IMR-90 (cell line): Measurements from ENCODE around the gene NCK1. TPM values are rescaled to one million over a fixed set of nuclear protein-coding genes. Genes with fewer than 3 reads are reported as not detected.

Experiments used
- ATAC-seq: fragments of 200-7000 bp; cut with Tn5 transposase; 2 replicates; pipeline ENCODE4 v1.9.1; 2020; ENCODE audit warnings: low read depth, mild to moderate bottlenecking, moderate library complexity
- BruUV-seq: library from RNA; stranded (reverse); fragments of 400-500 nt; replicated peaks from 2 replicates; lab custom pipeline; 2021; lab: Mats Ljungman, UMichigan
- CTCF ChIA-PET: fragments of 300-600 bp; formaldehyde crosslinking; extraction: SDS; loops from one replicate; lab custom pipeline; 2021; ENCODE audit warnings: antibody characterized with exemption; lab: Yijun Ruan, JAX
- POLR2A ChIA-PET: fragments of 300-600 bp; sonication (Branson Sonifier 250); formaldehyde crosslinking; loops from one replicate; lab custom pipeline; 2022; ENCODE audit warnings: antibody characterized with exemption; ENCODE audit not compliant: unreplicated experiment; lab: Charles Lee
- DNase-seq: peaks from one replicate; pipeline ENCODE4 v3.0.0; 2013
- H2AFZ ChIP-seq: replicated peaks from 2 replicates; pipeline ENCODE3; 2013; ENCODE audit warnings: low read length, mild to moderate bottlenecking; ENCODE audit not compliant: poor library complexity
- H2AK5ac ChIP-seq: 2 replicates; pipeline ENCODE4 v1.6.1; 2013; ENCODE audit warnings: low read depth, low read length, inconsistent platforms
- H2AK9ac ChIP-seq: replicated peaks from 2 replicates; pipeline ENCODE3; 2013; ENCODE audit warnings: mild to moderate bottlenecking, low read depth, low read length, moderate library complexity; ENCODE audit not compliant: poor library complexity
- H2BK120ac ChIP-seq: 2 replicates; pipeline ENCODE4 v1.6.1; 2013; ENCODE audit warnings: low read depth, low read length, inconsistent platforms
- H2BK15ac ChIP-seq: 3 replicates; pipeline ENCODE4 v1.6.1; 2013; ENCODE audit warnings: low read depth, low read length, inconsistent platforms
- H2BK20ac ChIP-seq: 2 replicates; pipeline ENCODE4 v1.6.1; 2013; ENCODE audit warnings: low read depth, mild to moderate bottlenecking, inconsistent platforms, low read length, moderate library complexity
- H2BK5ac ChIP-seq: 2 replicates; pipeline ENCODE4 v1.6.1; 2013; ENCODE audit warnings: mild to moderate bottlenecking, low read depth, low read length, inconsistent platforms; ENCODE audit not compliant: poor library complexity, severe bottlenecking
- H3K14ac ChIP-seq: replicated peaks from 2 replicates; pipeline ENCODE4 v1.6.1; 2013; ENCODE audit warnings: low read depth, low read length, inconsistent platforms
- H3K18ac ChIP-seq: 2 replicates; pipeline ENCODE4 v1.6.1; 2013; ENCODE audit warnings: low read depth, low read length, control low read depth
- H3K23ac ChIP-seq: 2 replicates; pipeline ENCODE4 v1.6.1; 2013; ENCODE audit warnings: low read depth, low read length, inconsistent platforms
- H3K27ac ChIP-seq: 2 replicates; pipeline ENCODE4 v1.5.1; 2013; ENCODE audit warnings: mild to moderate bottlenecking, control low read depth, low read length; ENCODE audit not compliant: insufficient read depth
- H3K27me3 ChIP-seq: 2 replicates; pipeline ENCODE4 v1.6.1; 2013; ENCODE audit warnings: low read length; ENCODE audit not compliant: control insufficient read depth, insufficient read depth
- H3K36me3 ChIP-seq: 2 replicates; pipeline ENCODE4 v1.6.1; 2013; ENCODE audit warnings: low read length, mixed read lengths; ENCODE audit not compliant: control insufficient read depth, insufficient read depth
- H3K4ac ChIP-seq: 2 replicates; pipeline ENCODE4 v1.6.1; 2013; ENCODE audit warnings: low read depth, low read length, inconsistent platforms
- H3K4me1 ChIP-seq: 2 replicates; pipeline ENCODE4 v1.6.1; 2013; ENCODE audit warnings: low read length, mixed read lengths; ENCODE audit not compliant: control insufficient read depth, insufficient read depth
- H3K4me2 ChIP-seq: 2 replicates; pipeline ENCODE4 v1.6.1; 2013; ENCODE audit warnings: low read depth, mild to moderate bottlenecking, control low read depth, low read length, moderate library complexity
- H3K4me3 ChIP-seq: 2 replicates; pipeline ENCODE4 v1.5.1; 2013; ENCODE audit warnings: low read depth, mild to moderate bottlenecking, control low read depth, low read length, moderate library complexity; ENCODE audit not compliant: insufficient read depth
- H3K56ac ChIP-seq: 2 replicates; pipeline ENCODE4 v1.6.1; 2013; ENCODE audit warnings: low read length, inconsistent platforms; ENCODE audit not compliant: insufficient read depth; ENCODE audit errors: extremely low read depth
- H3K79me1 ChIP-seq, 2 experiments: 2 replicates each; pipeline ENCODE4 v1.6.1; 2013; ENCODE audit warnings: low read length in 2 of 2, inconsistent platforms in 1 of 2, low read depth in 1 of 2
- H3K9ac ChIP-seq: 2 replicates; pipeline ENCODE4 v1.6.1; 2013; ENCODE audit warnings: low read depth, low read length, control low read depth
- H3K9me1 ChIP-seq: 2 replicates; pipeline ENCODE4 v1.6.1; 2013; ENCODE audit warnings: low read length, inconsistent platforms; ENCODE audit not compliant: insufficient read depth
- H3K9me3 ChIP-seq: 2 replicates; pipeline ENCODE4 v1.6.1; 2013; ENCODE audit warnings: low read length; ENCODE audit not compliant: control insufficient read depth, insufficient read depth
- H4K20me1 ChIP-seq: 2 replicates; pipeline ENCODE4 v1.6.1; 2013; ENCODE audit warnings: low read length, inconsistent platforms; ENCODE audit not compliant: insufficient read depth
- H4K5ac ChIP-seq: 2 replicates; pipeline ENCODE4 v1.6.1; 2013; ENCODE audit warnings: mild to moderate bottlenecking, low read depth, low read length, control low read depth
- H4K8ac ChIP-seq, 2 experiments: 2 replicates each; pipeline ENCODE4 v1.6.1; 2013; ENCODE audit warnings: low read depth in 2 of 2, low read length in 2 of 2, control low read depth in 1 of 2, inconsistent platforms in 1 of 2
- H4K91ac ChIP-seq: 2 replicates; pipeline ENCODE4 v1.6.1; 2013; ENCODE audit warnings: low read depth, low read length, inconsistent platforms; ENCODE audit not compliant: insufficient read depth
- BHLHE40 ChIP-seq: fragments of 150-350 bp; IDR thresholded peaks from 2 replicates; pipeline ENCODE4 v1.6.1; 2016; ENCODE audit warnings: mild to moderate bottlenecking, low read depth, low read length
- CEBPB ChIP-seq: IDR thresholded peaks from 2 replicates; pipeline ENCODE4 v1.6.1; 2012; ENCODE audit warnings: low read depth, low read length, improper control_type of control experiment
- CHD1 ChIP-seq: IDR thresholded peaks from 2 replicates; pipeline ENCODE4 v1.6.1; 2012; ENCODE audit warnings: low read depth, low read length, improper control_type of control experiment
- ELK1 ChIP-seq: fragments of 150-350 bp; IDR thresholded peaks from 2 replicates; pipeline ENCODE4 v1.6.1; 2016; ENCODE audit warnings: low read depth, mild to moderate bottlenecking, low read length, moderate library complexity, borderline replicate concordance
- FOS ChIP-seq: fragments of 150-350 bp; IDR thresholded peaks from 2 replicates; pipeline ENCODE4 v1.6.1; 2016; ENCODE audit warnings: low read depth, low read length
- MAFK ChIP-seq: IDR thresholded peaks from 2 replicates; pipeline ENCODE4 v1.6.1; 2012; ENCODE audit warnings: low read depth, low read length, improper control_type of control experiment
- MAZ ChIP-seq: IDR thresholded peaks from 2 replicates; pipeline ENCODE4 v1.6.1; 2012; ENCODE audit warnings: low read depth, mild to moderate bottlenecking, low read length, improper control_type of control experiment, moderate library complexity, borderline replicate concordance
- MXI1 ChIP-seq: IDR thresholded peaks from 2 replicates; pipeline ENCODE4 v1.6.1; 2012; ENCODE audit warnings: low read depth, mild to moderate bottlenecking, low read length, moderate library complexity, borderline replicate concordance
- NFE2L2 ChIP-seq: fragments of 150-350 bp; IDR thresholded peaks from 2 replicates; pipeline ENCODE4 v1.6.1; 2016; ENCODE audit warnings: low read depth, mild to moderate bottlenecking, low read length
- POLR2A ChIP-seq: IDR thresholded peaks from 2 replicates; pipeline ENCODE4 v1.6.1; 2012; ENCODE audit warnings: mild to moderate bottlenecking, low read depth, low read length
- RAD21 ChIP-seq: IDR thresholded peaks from 2 replicates; pipeline ENCODE4 v1.6.1; 2012; ENCODE audit warnings: low read length, improper control_type of control experiment
- RCOR1 ChIP-seq: IDR thresholded peaks from 2 replicates; pipeline ENCODE4 v1.6.1; 2012; ENCODE audit warnings: mild to moderate bottlenecking, low read length, improper control_type of control experiment; ENCODE audit not compliant: insufficient replicate concordance
- RFX5 ChIP-seq: IDR thresholded peaks from 2 replicates; pipeline ENCODE4 v1.8.0; 2012; ENCODE audit warnings: low read depth, mild to moderate bottlenecking, low read length, moderate library complexity
- SMC3 ChIP-seq: fragments of 150-350 bp; IDR thresholded peaks from 2 replicates; pipeline ENCODE4 v1.6.1; 2016; ENCODE audit warnings: low read depth, mild to moderate bottlenecking, antibody characterized with exemption, low read length, moderate library complexity
- WGBS, 2 experiments: methylation state at CpG; one replicate each; pipeline versions ENCODE4 v1.1.5 to v1.1.7; 2013; ENCODE audit warnings: missing lambda C conversion rate in 2 of 2; ENCODE audit not compliant: insufficient read length in 1 of 2; ENCODE audit errors: extremely low coverage in 2 of 2; 5-methylcytosine and 5-hydroxymethylcytosine counted together
- dilution Hi-C: fragments of 300-500 bp; cut with HindIII; formaldehyde crosslinking; loops from one replicate; pipeline ENCODE4 v1.14.3; 2018; ENCODE audit warnings: low sequenced_read_pairs; ENCODE audit not compliant: unreplicated experiment
- in situ Hi-C: fragments of 300-500 bp; cut with MboI; formaldehyde crosslinking; loops from 3 replicates; pipeline ENCODE4 v1.14.3; 2019; ENCODE audit warnings: low sequenced_read_pairs, inconsistent platforms, mixed read lengths
- intact Hi-C: fragments of 100-400 bp; cut with micrococcal nuclease; formaldehyde crosslinking; loops from 2 replicates; pipeline ENCODE4 v1.10.0; 2022
- polyA plus RNA-seq, 3 experiments: library from polyadenylated mRNA; depleted of rRNA; stranded (reverse); fragments of >200 nt; gene quantifications; 2 replicates each; pipeline ENCODE4 v1.2.3, GENCODE V29; 2012; ENCODE audit warnings: low replicate concordance in 1 of 3
- total RNA-seq: library from RNA; depleted of rRNA; stranded (reverse); fragments of >200 nt; gene quantifications from 2 replicates; pipeline ENCODE4 v1.2.3, GENCODE V29; 2012
- TF ChIP-seq, protein P1 (sequence below): conservative IDR thresholded peaks from 2 replicates; pipeline ENCODE4 v1.5.1; 2012; ENCODE audit warnings: mild to moderate bottlenecking, low read depth, low read length, improper control_type of control experiment
- TF ChIP-seq, protein P2 (sequence below): fragments of 150-350 bp; IDR thresholded peaks from 2 replicates; pipeline ENCODE4 v1.6.1; 2017; ENCODE audit warnings: mild to moderate bottlenecking, antibody characterized with exemption, low read length, low read depth

NCK1 gene
- total and polyA plus RNA-seq, 2 of the 4 experiments (the other 2 are of a cell fraction): 23.7 to 24.3 TPM

DNA sequence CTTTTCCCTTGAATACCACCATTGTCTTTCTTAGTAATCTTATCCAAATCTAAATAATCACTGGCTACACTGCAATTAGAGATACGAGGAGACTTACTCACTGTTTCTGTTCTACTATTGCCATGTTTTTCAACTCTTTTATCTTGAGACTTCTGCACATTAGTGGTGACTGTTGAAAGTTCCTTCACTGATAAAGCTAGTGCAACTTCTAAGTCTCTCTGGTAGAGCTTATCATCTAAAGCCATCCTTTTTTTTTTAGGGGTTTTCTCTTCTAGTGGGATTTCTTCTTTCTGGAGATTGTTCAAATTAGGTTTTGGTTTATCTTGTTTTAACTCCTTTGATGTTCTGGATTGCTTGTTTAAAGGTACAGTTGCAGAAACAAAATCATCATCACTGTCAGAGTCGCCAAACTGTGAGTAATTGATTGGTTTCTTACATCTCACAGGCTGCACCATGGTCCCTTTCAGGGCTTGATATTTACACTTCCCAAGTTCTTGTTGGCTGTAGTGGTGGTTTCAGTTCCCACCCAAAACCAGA, 37.7 kb downstream of the NCK1 start:
- in situ Hi-C loops: no loop called here
- DNase-seq (peak; percentile 50), ATAC-seq (peak; percentile 66)
- no CpG with 5 or more reads among the region's 2 CpGs for WGBS, 2 experiments
- Histone ChIP-seq H2AK5ac (no peak overlapping the region), H2AFZ (no peak overlapping the region), H2AK9ac (no peak overlapping the region), H4K20me1 (peaks cover 14% of the 10 kb centered on the region; the same call in 1 of the 2 replicates), H3K14ac (no peak overlapping the region), H3K27me3 (no peaks in the 10 kb centered on the region), H3K9me1 (peaks cover 3% of the 10 kb centered on the region; the same call in 1 of the 2 replicates), H2BK5ac (no peak overlapping the region), H3K9me3 (peaks cover 9% of the 10 kb centered on the region), H3K56ac (no peak overlapping the region), H3K27ac (no peak overlapping the region), H2BK20ac (no peak overlapping the region), H2BK15ac (no peak overlapping the region), H3K9ac (no peak overlapping the region), H3K4ac (0 out of 2 replicates have a peak overlapping the region, but pooled peaks have one; percentile 1), H3K4me2 (no peak overlapping the region; the same call in 1 of the 2 replicates), H3K18ac (peak overlapping the region; percentile 18; the same call in 1 of the 2 replicates), H3K36me3 (peaks cover 2% of the 10 kb centered on the region), H3K4me1 (peaks cover 8% of the 10 kb centered on the region), H3K4me3 (no peak overlapping the region), H2BK120ac (no peak overlapping the region), H3K23ac (no peak overlapping the region), H4K91ac (no peak overlapping the region), H4K8ac (no peak overlapping the region), H3K79me1 (peaks cover 3 to 40% of the 10 kb centered on the region in 2 experiments; a peak in 3 of 4 replicates), H4K5ac (no peak overlapping the region)
- intact Hi-C loops: no loop called here
- ChIA-PET CTCF (no interaction called here), POLR2A (no interaction called here)
- TF ChIP-seq CEBPB (no peak), MAFK (no peak), SMC3 (no peak), MXI1 (no peak), ELK1 (no peak), CHD1 (no peak), RFX5 (no peak), NFE2L2 (no peak), BHLHE40 (no peak), FOS (no peak), POLR2A (no peak), RCOR1 (no peak), RAD21 (no peak), MAZ (no peak)
- TF ChIP-seq, protein P1, sequence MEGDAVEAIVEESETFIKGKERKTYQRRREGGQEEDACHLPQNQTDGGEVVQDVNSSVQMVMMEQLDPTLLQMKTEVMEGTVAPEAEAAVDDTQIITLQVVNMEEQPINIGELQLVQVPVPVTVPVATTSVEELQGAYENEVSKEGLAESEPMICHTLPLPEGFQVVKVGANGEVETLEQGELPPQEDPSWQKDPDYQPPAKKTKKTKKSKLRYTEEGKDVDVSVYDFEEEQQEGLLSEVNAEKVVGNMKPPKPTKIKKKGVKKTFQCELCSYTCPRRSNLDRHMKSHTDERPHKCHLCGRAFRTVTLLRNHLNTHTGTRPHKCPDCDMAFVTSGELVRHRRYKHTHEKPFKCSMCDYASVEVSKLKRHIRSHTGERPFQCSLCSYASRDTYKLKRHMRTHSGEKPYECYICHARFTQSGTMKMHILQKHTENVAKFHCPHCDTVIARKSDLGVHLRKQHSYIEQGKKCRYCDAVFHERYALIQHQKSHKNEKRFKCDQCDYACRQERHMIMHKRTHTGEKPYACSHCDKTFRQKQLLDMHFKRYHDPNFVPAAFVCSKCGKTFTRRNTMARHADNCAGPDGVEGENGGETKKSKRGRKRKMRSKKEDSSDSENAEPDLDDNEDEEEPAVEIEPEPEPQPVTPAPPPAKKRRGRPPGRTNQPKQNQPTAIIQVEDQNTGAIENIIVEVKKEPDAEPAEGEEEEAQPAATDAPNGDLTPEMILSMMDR: no peak
- TF ChIP-seq, protein P2, sequence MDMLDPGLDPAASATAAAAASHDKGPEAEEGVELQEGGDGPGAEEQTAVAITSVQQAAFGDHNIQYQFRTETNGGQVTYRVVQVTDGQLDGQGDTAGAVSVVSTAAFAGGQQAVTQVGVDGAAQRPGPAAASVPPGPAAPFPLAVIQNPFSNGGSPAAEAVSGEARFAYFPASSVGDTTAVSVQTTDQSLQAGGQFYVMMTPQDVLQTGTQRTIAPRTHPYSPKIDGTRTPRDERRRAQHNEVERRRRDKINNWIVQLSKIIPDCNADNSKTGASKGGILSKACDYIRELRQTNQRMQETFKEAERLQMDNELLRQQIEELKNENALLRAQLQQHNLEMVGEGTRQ: no peak
- dilution Hi-C loops: no loop called here
- BruUV-seq: no TSS peak
